Measurements from ENCODE around the gene ITFG2. TPM values are rescaled to one million over a fixed set of nuclear protein-coding genes. Genes with fewer than 3 reads are reported as not detected.

Gene ITFG2
- total and polyA plus RNA-seq, 2 of the 13 experiments (the other 11 are each of a cell fraction or from before 2014, with no cell fraction given) = 14.8 to 15.5 TPM

DNA sequence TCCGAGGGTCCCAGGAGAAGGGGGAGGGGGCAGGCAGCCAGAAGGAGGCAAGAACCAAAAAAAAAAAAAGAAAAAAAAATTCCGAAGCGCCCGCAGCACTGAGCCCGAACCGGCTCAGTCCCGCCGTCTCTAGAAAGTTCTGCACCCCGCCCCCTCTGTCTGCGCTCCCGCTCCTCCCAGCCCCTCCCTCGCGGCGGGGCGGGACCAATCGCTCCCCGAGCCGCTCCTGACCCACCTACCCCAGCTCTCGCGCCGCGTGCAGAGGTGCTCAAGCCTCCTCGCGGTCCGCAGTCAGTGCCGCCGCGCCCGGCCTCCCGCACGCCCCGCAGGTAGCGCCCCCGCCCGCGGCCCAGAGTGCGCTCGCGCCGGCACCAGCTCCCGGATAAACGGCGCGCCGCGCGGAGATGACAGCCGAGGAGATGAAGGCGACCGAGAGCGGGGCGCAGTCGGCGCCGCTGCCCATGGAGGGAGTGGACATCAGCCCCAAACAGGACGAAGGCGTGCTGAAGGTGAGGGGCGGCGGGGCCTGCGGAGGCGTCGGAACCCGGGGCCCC, 17.7 kb upstream of the ITFG2 start, which contains the start of gene FKBP4 (continued):
- peak; percentile 53 for TF ChIP-seq TBX2 (CRISPR knock-in tag; IDR thresholded peaks at IDR 0.05; ENCODE audit: borderline replicate concordance)
- no peak for TF ChIP-seq MAF1 (CRISPR knock-in tag; IDR thresholded peaks at IDR 0.05; ENCODE audit: borderline replicate concordance)
- peak; percentile 62 for TF ChIP-seq NFYB (CRISPR knock-in tag; IDR thresholded peaks at IDR 0.05)
- TF ChIP-seq NFATC3 (CRISPR knock-in tag; IDR thresholded peaks at IDR 0.05) = no peak
- TF ChIP-seq HMGXB4 (CRISPR knock-in tag; IDR thresholded peaks at IDR 0.05; ENCODE audit: borderline replicate concordance in 1 of 2, low read depth in 1 of 2) = peak in 1 of 2 experiments; percentile 59; a peak in 2 of 4 replicates
- TF ChIP-seq HNRNPLL (IDR thresholded peaks at IDR 0.05; ENCODE audit: low read depth, low read length, poor library complexity, severe bottlenecking) = peak; percentile 76
- TF ChIP-seq NFAT5 (CRISPR knock-in tag; IDR thresholded peaks at IDR 0.05) = peak; percentile 91
- no peak for TF ChIP-seq ZNF850 (CRISPR knock-in tag; conservative IDR thresholded peaks at IDR 0.05)
- TF ChIP-seq MIXL1 (CRISPR knock-in tag; IDR thresholded peaks at IDR 0.05) = 0 out of 2 replicates have a peak, but pooled peaks have one; percentile 17
- 0 out of 2 replicates have a peak, but pooled peaks have one; percentile 14 for TF ChIP-seq PPARG (CRISPR knock-in tag; conservative IDR thresholded peaks at IDR 0.05)
- peak; percentile 42; the same call in 1 of the 2 replicates for TF ChIP-seq ZBTB43 (CRISPR knock-in tag; conservative IDR thresholded peaks at IDR 0.05)
- TF ChIP-seq ZNF263 (CRISPR knock-in tag; IDR thresholded peaks at IDR 0.05) = peak; percentile 62
- TF ChIP-seq, protein P1, sequence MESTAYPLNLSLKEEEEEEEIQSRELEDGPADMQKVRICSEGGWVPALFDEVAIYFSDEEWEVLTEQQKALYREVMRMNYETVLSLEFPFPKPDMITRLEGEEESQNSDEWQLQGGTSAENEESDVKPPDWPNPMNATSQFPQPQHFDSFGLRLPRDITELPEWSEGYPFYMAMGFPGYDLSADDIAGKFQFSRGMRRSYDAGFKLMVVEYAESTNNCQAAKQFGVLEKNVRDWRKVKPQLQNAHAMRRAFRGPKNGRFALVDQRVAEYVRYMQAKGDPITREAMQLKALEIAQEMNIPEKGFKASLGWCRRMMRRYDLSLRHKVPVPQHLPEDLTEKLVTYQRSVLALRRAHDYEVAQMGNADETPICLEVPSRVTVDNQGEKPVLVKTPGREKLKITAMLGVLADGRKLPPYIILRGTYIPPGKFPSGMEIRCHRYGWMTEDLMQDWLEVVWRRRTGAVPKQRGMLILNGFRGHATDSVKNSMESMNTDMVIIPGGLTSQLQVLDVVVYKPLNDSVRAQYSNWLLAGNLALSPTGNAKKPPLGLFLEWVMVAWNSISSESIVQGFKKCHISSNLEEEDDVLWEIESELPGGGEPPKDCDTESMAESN (CRISPR knock-in tag; conservative IDR thresholded peaks at IDR 0.05) = peak; percentile 91
- peak; percentile 37 to 92; a peak in 2 of 4 replicates for TF ChIP-seq POLR2A (IDR thresholded peaks at IDR 0.05; ENCODE audit: insufficient read depth in 1 of 2, low read depth in 2 of 2, low read length in 2 of 2)
- TF ChIP-seq MXD4 (CRISPR knock-in tag; IDR thresholded peaks at IDR 0.05) = peak; percentile 76
- TF ChIP-seq HDAC6 (IDR thresholded peaks at IDR 0.05; ENCODE audit: low read depth, low read length) = no peak
- TF ChIP-seq ZNF253 (CRISPR knock-in tag; IDR thresholded peaks at IDR 0.05; ENCODE audit: borderline replicate concordance) = peak; percentile 93
- no peak for TF ChIP-seq ZNF598 (CRISPR knock-in tag; IDR thresholded peaks at IDR 0.05; ENCODE audit: borderline replicate concordance)
